ENCODE data around the gene IQCH.
"Not testable (repeated sequence)": the region's sequence is repeated elsewhere in the genome, so short reads cannot be mapped to it uniquely, and the experiment has no call there.

IQCH gene

GRCh38 chr15:67433495-67434099, 179.0 kb downstream of the IQCH start:
- TF ChIP-seq EZH2phosphoT487 (IDR thresholded peaks at IDR 0.05; ENCODE audit: borderline replicate concordance, low read length) = no peak
- TF ChIP-seq, protein P1, sequence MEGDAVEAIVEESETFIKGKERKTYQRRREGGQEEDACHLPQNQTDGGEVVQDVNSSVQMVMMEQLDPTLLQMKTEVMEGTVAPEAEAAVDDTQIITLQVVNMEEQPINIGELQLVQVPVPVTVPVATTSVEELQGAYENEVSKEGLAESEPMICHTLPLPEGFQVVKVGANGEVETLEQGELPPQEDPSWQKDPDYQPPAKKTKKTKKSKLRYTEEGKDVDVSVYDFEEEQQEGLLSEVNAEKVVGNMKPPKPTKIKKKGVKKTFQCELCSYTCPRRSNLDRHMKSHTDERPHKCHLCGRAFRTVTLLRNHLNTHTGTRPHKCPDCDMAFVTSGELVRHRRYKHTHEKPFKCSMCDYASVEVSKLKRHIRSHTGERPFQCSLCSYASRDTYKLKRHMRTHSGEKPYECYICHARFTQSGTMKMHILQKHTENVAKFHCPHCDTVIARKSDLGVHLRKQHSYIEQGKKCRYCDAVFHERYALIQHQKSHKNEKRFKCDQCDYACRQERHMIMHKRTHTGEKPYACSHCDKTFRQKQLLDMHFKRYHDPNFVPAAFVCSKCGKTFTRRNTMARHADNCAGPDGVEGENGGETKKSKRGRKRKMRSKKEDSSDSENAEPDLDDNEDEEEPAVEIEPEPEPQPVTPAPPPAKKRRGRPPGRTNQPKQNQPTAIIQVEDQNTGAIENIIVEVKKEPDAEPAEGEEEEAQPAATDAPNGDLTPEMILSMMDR (IDR thresholded peaks at IDR 0.05; ENCODE audit: low read depth, low read length, poor library complexity, severe bottlenecking) = peak; percentile 78
- H3K9me2 ChIP-seq (replicated peaks; ENCODE audit: control insufficient read depth, low read length) = no peaks in the 10 kb centered on the region
- H3K36me3 ChIP-seq (ENCODE audit: control insufficient read depth, low read length) = no peaks in the 10 kb centered on the region
- no peaks in the 10 kb centered on the region for H3K27me3 ChIP-seq (ENCODE audit: control insufficient read depth, low read length)
- no peaks in the 10 kb centered on the region for H3F3A ChIP-seq (ENCODE audit: control insufficient read depth, insufficient read depth)
- no peaks in the 10 kb centered on the region for H3K9me3 ChIP-seq (ENCODE audit: control insufficient read depth, insufficient read depth, low read length)
- no peaks in the 10 kb centered on the region for H4K20me1 ChIP-seq (ENCODE audit: control insufficient read depth, insufficient read depth, low read depth, low read length)
- no peak overlapping the region for H3K4me2 ChIP-seq (ENCODE audit: low read length)
- H3K4me1 ChIP-seq (ENCODE audit: control insufficient read depth, low read length) = no peaks in the 10 kb centered on the region
- no peak overlapping the region for H3K27ac ChIP-seq (ENCODE audit: low read depth, low read length)
- H3K4me3 ChIP-seq (ENCODE audit: low read length) = no peak overlapping the region
- no peaks in the 10 kb centered on the region for H3K79me2 ChIP-seq (ENCODE audit: control insufficient read depth, low read length)

GRCh38 chr15:67436351-67437250, 182.0 kb downstream of the IQCH start:
- not testable (repeated sequence) for H3K4me2 ChIP-seq (ENCODE audit: low read length); H3K9me2 ChIP-seq (replicated peaks; ENCODE audit: control insufficient read depth, low read length); H3K36me3 ChIP-seq (ENCODE audit: control insufficient read depth, low read length); H4K20me1 ChIP-seq (ENCODE audit: control insufficient read depth, insufficient read depth, low read depth, low read length); H3K4me1 ChIP-seq (ENCODE audit: control insufficient read depth, low read length); H3K9me3 ChIP-seq (ENCODE audit: control insufficient read depth, insufficient read depth, low read length); H3K27me3 ChIP-seq (ENCODE audit: control insufficient read depth, low read length); H3K27ac ChIP-seq (ENCODE audit: low read depth, low read length); H3K4me3 ChIP-seq (ENCODE audit: low read length); H3K79me2 ChIP-seq (ENCODE audit: control insufficient read depth, low read length); H3F3A ChIP-seq (ENCODE audit: control insufficient read depth, insufficient read depth)

GRCh38 chr15:67444100-67444499, 189.5 kb downstream of the IQCH start:
- Histone ChIP-seq H3K4me2 (ENCODE audit: low read length) (no peak overlapping the region), H4K20me1 (ENCODE audit: control insufficient read depth, insufficient read depth, low read depth, low read length) (no peaks in the 10 kb centered on the region), H3K27me3 (ENCODE audit: control insufficient read depth, low read length) (no peaks in the 10 kb centered on the region), H3K4me1 (ENCODE audit: control insufficient read depth, low read length) (no peaks in the 10 kb centered on the region), H3K4me3 (ENCODE audit: low read length) (no peak overlapping the region), H3F3A (ENCODE audit: control insufficient read depth, insufficient read depth) (no peaks in the 10 kb centered on the region), H3K9me3 (ENCODE audit: control insufficient read depth, insufficient read depth, low read length) (no peaks in the 10 kb centered on the region), H3K79me2 (ENCODE audit: control insufficient read depth, low read length) (no peaks in the 10 kb centered on the region), H3K36me3 (ENCODE audit: control insufficient read depth, low read length) (no peaks in the 10 kb centered on the region), H3K9me2 (replicated peaks; ENCODE audit: control insufficient read depth, low read length) (no peaks in the 10 kb centered on the region), H3K27ac (ENCODE audit: low read depth, low read length) (no peak overlapping the region)
- TF ChIP-seq EZH2phosphoT487 (IDR thresholded peaks at IDR 0.05; ENCODE audit: borderline replicate concordance, low read length) = no peak
- TF ChIP-seq, protein P1 (IDR thresholded peaks at IDR 0.05; ENCODE audit: low read depth, low read length, poor library complexity, severe bottlenecking) = no peak

GRCh38 chr15:67446449-67446848, 191.9 kb downstream of the IQCH start:
- no peaks in the 10 kb centered on the region for H4K20me1 ChIP-seq (ENCODE audit: control insufficient read depth, insufficient read depth, low read depth, low read length)
- no peak overlapping the region for H3K27ac ChIP-seq (ENCODE audit: low read depth, low read length)
- H3K9me3 ChIP-seq (ENCODE audit: control insufficient read depth, insufficient read depth, low read length) = no peaks in the 10 kb centered on the region
- TF ChIP-seq, protein P1 (IDR thresholded peaks at IDR 0.05; ENCODE audit: low read depth, low read length, poor library complexity, severe bottlenecking) = no peak
- TF ChIP-seq EZH2phosphoT487 (IDR thresholded peaks at IDR 0.05; ENCODE audit: borderline replicate concordance, low read length) = no peak
- H3K4me2 ChIP-seq (ENCODE audit: low read length) = no peak overlapping the region
- no peaks in the 10 kb centered on the region for H3F3A ChIP-seq (ENCODE audit: control insufficient read depth, insufficient read depth)
- H3K27me3 ChIP-seq (ENCODE audit: control insufficient read depth, low read length) = no peaks in the 10 kb centered on the region
- H3K4me3 ChIP-seq (ENCODE audit: low read length) = no peak overlapping the region
- no peaks in the 10 kb centered on the region for H3K4me1 ChIP-seq (ENCODE audit: control insufficient read depth, low read length)
- no peaks in the 10 kb centered on the region for H3K79me2 ChIP-seq (ENCODE audit: control insufficient read depth, low read length)
- no peaks in the 10 kb centered on the region for H3K36me3 ChIP-seq (ENCODE audit: control insufficient read depth, low read length)
- no peaks in the 10 kb centered on the region for H3K9me2 ChIP-seq (replicated peaks; ENCODE audit: control insufficient read depth, low read length)

- not testable (repeated sequence) for H3K4me1 ChIP-seq (ENCODE audit: control insufficient read depth, low read length); H3K4me2 ChIP-seq (ENCODE audit: low read length); H3K9me2 ChIP-seq (replicated peaks; ENCODE audit: control insufficient read depth, low read length); H3K36me3 ChIP-seq (ENCODE audit: control insufficient read depth, low read length); H3K4me3 ChIP-seq (ENCODE audit: low read length); H3F3A ChIP-seq (ENCODE audit: control insufficient read depth, insufficient read depth); H3K9me3 ChIP-seq (ENCODE audit: control insufficient read depth, insufficient read depth, low read length); H3K27me3 ChIP-seq (ENCODE audit: control insufficient read depth, low read length); H4K20me1 ChIP-seq (ENCODE audit: control insufficient read depth, insufficient read depth, low read depth, low read length); H3K79me2 ChIP-seq (ENCODE audit: control insufficient read depth, low read length); H3K27ac ChIP-seq (ENCODE audit: low read depth, low read length)
These were observed 193.8 kb downstream of the IQCH start for GRCh38 chr15:67448372-67448771.

Measured in DOHH2 (cell line).